BLaER1 (cell line): Measurements from ENCODE around the gene PANK4.

Source experiments
- H3K27ac ChIP-seq: shearing (Covaris generic); formaldehyde crosslinking; 2 replicates; pipeline ENCODE4 v1.8.1; 2022
- H3K27me3 ChIP-seq: shearing (Covaris generic); formaldehyde crosslinking; 2 replicates; pipeline ENCODE4 v1.8.1; 2022
- H3K36me3 ChIP-seq: shearing (Covaris generic); formaldehyde crosslinking; 2 replicates; pipeline ENCODE4 v1.8.1; 2022
- H3K4me1 ChIP-seq: shearing (Covaris generic); formaldehyde crosslinking; 2 replicates; pipeline ENCODE4 v1.8.1; 2022
- H3K4me2 ChIP-seq: shearing (Covaris generic); formaldehyde crosslinking; 2 replicates; pipeline ENCODE4 v1.8.1; 2022
- H3K4me3 ChIP-seq: shearing (Covaris generic); formaldehyde crosslinking; 2 replicates; pipeline ENCODE4 v1.8.1; 2022
- H3K9ac ChIP-seq: shearing (Covaris generic); formaldehyde crosslinking; 2 replicates; pipeline ENCODE4 v1.8.1; 2022
- H3K9me3 ChIP-seq: shearing (Covaris generic); formaldehyde crosslinking; 2 replicates; pipeline ENCODE4 v1.8.1; 2022
- H4K20me1 ChIP-seq: shearing (Covaris generic); formaldehyde crosslinking; 2 replicates; pipeline ENCODE4 v1.8.1; 2022
- Cebpa-rat ChIP-seq: shearing (Covaris generic); IDR thresholded peaks from 2 replicates; pipeline ENCODE4 v1.8.1; 2022

Gene PANK4

GRCh38 chr1:2545754-2546514, 19.5 kb upstream of the PANK4 start:
- Histone ChIP-seq H3K4me3 (peak overlapping the region; percentile 67), H4K20me1 (no peaks in the 10 kb centered on the region), H3K27me3 (no peaks in the 10 kb centered on the region), H3K9me3 (no peaks in the 10 kb centered on the region), H3K27ac (peak overlapping the region; percentile 94), H3K4me1 (peaks cover 96% of the 10 kb centered on the region), H3K9ac (peak overlapping the region; percentile 70; the same call in 1 of the 2 replicates), H3K36me3 (no peaks in the 10 kb centered on the region), H3K4me2 (peak overlapping the region; percentile 88)
- TF ChIP-seq Cebpa-rat: no peak

- Histone ChIP-seq H3K27ac (peak overlapping the region; percentile 66), H3K4me1 (peaks cover 93% of the 10 kb centered on the region), H3K9ac (no peak overlapping the region), H3K27me3 (peaks cover 4% of the 10 kb centered on the region; the same call in 1 of the 2 replicates), H3K4me3 (no peak overlapping the region), H3K4me2 (peak overlapping the region; percentile 86), H3K36me3 (no peaks in the 10 kb centered on the region), H4K20me1 (no peaks in the 10 kb centered on the region), H3K9me3 (no peaks in the 10 kb centered on the region)
- no peak for TF ChIP-seq Cebpa-rat
Measured at GRCh38 chr1:2544875-2545640, 18.7 kb upstream of the PANK4 start.

DNA sequence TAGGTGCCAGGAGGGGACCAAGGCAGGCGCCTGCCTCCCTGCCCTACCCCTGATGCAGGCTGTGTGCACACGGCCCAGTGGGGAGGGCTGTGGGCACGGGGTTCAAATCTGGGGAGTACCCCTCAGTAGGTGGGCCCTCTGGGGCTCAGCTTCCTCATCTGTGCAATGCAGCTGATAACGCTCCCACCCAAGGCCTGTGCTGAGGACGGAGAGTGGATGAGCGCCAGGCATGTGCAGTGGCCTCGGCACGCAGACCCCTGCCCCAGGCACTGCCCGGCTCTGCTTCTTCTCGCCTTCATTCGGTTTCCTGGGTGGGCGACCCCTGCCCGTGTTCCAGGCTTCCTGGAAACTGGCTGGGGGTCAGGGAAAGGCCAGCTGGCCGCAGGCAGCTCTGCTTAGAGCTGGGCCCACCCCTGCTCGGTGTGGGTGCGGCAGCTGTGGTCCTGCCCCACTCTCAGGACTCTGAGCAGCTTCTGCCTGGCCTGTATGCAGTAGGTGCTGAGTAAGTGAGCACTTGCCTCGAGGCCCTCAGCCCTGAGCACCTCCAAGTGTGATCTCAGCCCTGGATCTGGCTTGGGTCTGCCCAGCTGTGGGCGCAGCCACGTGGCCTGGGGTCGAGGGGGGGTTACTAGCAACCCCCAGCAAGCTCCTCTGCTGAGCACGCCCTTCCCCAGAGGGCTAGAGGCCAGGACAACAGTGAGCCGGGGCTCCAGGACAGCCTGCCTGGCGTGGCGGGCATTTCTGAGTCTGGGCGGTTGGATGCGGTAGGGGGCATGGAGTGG, 17.9 kb upstream of the PANK4 start:
- peak overlapping the region; percentile 86 for H3K4me2 ChIP-seq
- no peak for TF ChIP-seq Cebpa-rat

GRCh38 chr1:2543543-2544092, 17.2 kb upstream of the PANK4 start:
- Histone ChIP-seq H3K27me3 (peaks cover 4% of the 10 kb centered on the region; the same call in 1 of the 2 replicates), H3K27ac (peak overlapping the region; percentile 66), H4K20me1 (no peaks in the 10 kb centered on the region), H3K4me1 (peaks cover 86% of the 10 kb centered on the region), H3K36me3 (no peaks in the 10 kb centered on the region), H3K4me2 (peak overlapping the region; percentile 86), H3K9ac (peak overlapping the region; percentile 45; the same call in 1 of the 2 replicates), H3K4me3 (no peak overlapping the region), H3K9me3 (no peaks in the 10 kb centered on the region)
- TF ChIP-seq Cebpa-rat: no peak

More for the DNA sequence above, 17.9 kb upstream of the PANK4 start:
- 0 out of 2 replicates have a peak overlapping the region, but pooled peaks have one; percentile 45 for H3K9ac ChIP-seq
- H3K27ac ChIP-seq: peak overlapping the region; percentile 66
- no peaks in the 10 kb centered on the region for H3K9me3 ChIP-seq
- H3K4me1 ChIP-seq: peaks cover 91% of the 10 kb centered on the region
- no peak overlapping the region for H3K4me3 ChIP-seq
- H3K27me3 ChIP-seq: peaks cover 4% of the 10 kb centered on the region; the same call in 1 of the 2 replicates
- no peaks in the 10 kb centered on the region for H3K36me3 ChIP-seq
- no peaks in the 10 kb centered on the region for H4K20me1 ChIP-seq

- no peak for TF ChIP-seq Cebpa-rat
- Histone ChIP-seq H3K27ac (no peak overlapping the region), H3K27me3 (peaks cover 4% of the 10 kb centered on the region; the same call in 1 of the 2 replicates), H3K4me1 (peaks cover 74% of the 10 kb centered on the region), H3K9ac (no peak overlapping the region), H3K36me3 (no peaks in the 10 kb centered on the region), H3K4me3 (no peak overlapping the region), H3K4me2 (peak overlapping the region; percentile 86), H3K9me3 (no peaks in the 10 kb centered on the region), H4K20me1 (no peaks in the 10 kb centered on the region)
Measured at GRCh38 chr1:2542246-2542915, 16.0 kb upstream of the PANK4 start.

- Histone ChIP-seq H3K27ac (no peak overlapping the region), H3K9ac (no peak overlapping the region), H3K4me3 (no peak overlapping the region), H3K4me2 (no peak overlapping the region), H3K9me3 (no peaks in the 10 kb centered on the region), H3K36me3 (no peaks in the 10 kb centered on the region), H3K27me3 (peaks cover 4% of the 10 kb centered on the region; the same call in 1 of the 2 replicates), H4K20me1 (no peaks in the 10 kb centered on the region), H3K4me1 (peaks cover 68% of the 10 kb centered on the region)
- TF ChIP-seq Cebpa-rat: no peak
Measured at GRCh38 chr1:2541619-2542245, 15.3 kb upstream of the PANK4 start.

DNA sequence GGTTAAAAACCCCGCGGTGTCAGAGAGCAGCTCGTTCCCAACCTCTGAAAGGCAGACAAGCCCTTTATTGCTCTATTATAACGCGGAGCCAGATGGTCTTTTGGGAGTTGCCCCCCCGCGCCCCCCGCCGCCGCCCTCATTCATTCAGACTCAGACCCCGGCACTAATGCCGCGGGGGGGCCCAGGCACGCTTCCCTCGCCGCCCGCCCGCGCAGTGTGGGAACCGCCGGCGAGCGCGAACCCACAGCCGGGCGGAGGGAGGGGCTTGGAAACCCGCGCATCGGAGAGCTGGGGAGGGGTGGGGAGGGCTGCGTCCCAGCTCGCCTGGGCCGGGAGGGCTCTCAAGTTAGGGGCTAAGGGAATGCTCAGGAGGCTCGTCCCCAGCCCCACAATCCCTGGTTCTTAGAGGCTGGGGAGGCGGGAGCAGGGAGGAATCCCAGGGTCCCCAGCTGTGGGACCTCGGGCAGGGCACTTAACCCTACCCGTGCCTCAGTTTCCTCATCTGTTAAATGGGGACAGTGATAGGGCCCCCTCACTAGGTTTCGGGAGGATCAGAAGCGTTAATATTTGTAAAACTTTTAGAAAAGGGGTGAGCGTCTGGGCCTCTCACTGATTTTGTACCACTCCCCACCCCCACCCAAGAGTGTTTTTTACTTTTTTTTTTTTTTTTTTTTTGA, 14.6 kb upstream of the PANK4 start:
- Histone ChIP-seq H3K36me3 (no peaks in the 10 kb centered on the region), H3K4me3 (no peak overlapping the region), H4K20me1 (no peaks in the 10 kb centered on the region), H3K9ac (no peak overlapping the region), H3K27me3 (peaks cover 4% of the 10 kb centered on the region; the same call in 1 of the 2 replicates), H3K4me2 (peak overlapping the region; percentile 79), H3K4me1 (peaks cover 62% of the 10 kb centered on the region), H3K9me3 (no peaks in the 10 kb centered on the region), H3K27ac (no peak overlapping the region)
- TF ChIP-seq Cebpa-rat: no peak

- Histone ChIP-seq H3K4me3 (no peak overlapping the region), H4K20me1 (no peaks in the 10 kb centered on the region; the same call in 1 of the 2 replicates), H3K9ac (no peak overlapping the region), H3K9me3 (no peaks in the 10 kb centered on the region), H3K36me3 (no peaks in the 10 kb centered on the region), H3K4me2 (no peak overlapping the region), H3K27ac (no peak overlapping the region), H3K4me1 (peaks cover 51% of the 10 kb centered on the region), H3K27me3 (peaks cover 16% of the 10 kb centered on the region)
- no peak for TF ChIP-seq Cebpa-rat
Measured at GRCh38 chr1:2539312-2539907, 13.0 kb upstream of the PANK4 start.
